DND-41 (cell line): ENCODE results near the gene PP2D1.

ENCODE experiments used
- EZH2 ChIP-seq: IDR thresholded peaks from 3 replicates; pipeline ENCODE4 v1.6.1; 2012; ENCODE audit warnings: borderline replicate concordance, low read depth, mild to moderate bottlenecking, moderate library complexity, low read length, inconsistent platforms; ENCODE audit not compliant: severe bottlenecking
- TF ChIP-seq, protein P1 (sequence below): IDR thresholded peaks from 2 replicates; pipeline ENCODE4 v1.5.1; 2012; ENCODE audit warnings: borderline replicate concordance, low read length, moderate library complexity, mild to moderate bottlenecking; ENCODE audit not compliant: poor library complexity, severe bottlenecking; ENCODE audit errors: extremely low read depth

DNA sequence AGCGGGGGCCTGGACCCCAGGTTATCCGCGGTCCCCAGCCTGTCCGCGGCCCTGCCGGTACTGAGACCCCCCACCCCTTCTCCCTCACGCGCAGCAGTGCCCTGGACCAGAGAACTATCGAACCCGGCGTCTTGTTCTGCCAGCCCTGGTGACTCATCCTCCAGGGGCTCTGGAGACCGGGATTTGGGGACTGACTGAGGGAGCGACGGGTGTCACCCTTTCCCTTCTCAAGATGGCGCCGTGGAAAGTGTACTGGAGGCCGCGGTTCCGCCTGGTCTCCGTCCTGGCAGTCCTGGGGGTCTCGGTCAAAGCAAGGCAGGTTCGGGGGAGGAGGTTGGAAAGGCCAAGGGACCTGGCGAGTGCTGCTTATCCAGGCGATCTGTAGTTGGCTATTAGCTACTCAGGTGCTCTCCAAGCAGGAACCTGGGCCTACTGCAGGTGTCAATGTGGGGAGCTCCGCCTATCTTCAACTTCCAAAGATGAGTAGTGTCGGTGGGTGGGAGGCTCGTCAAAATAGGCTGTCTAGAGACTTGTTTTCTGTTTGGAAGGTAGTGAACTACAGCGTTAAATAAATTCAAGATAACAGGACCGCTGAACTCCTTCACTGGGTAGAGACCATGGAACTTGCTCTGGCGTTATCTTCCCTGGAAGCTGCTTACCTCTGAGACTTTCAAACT lies 64.4 kb downstream of the PP2D1 start:
- TF ChIP-seq, protein P1, sequence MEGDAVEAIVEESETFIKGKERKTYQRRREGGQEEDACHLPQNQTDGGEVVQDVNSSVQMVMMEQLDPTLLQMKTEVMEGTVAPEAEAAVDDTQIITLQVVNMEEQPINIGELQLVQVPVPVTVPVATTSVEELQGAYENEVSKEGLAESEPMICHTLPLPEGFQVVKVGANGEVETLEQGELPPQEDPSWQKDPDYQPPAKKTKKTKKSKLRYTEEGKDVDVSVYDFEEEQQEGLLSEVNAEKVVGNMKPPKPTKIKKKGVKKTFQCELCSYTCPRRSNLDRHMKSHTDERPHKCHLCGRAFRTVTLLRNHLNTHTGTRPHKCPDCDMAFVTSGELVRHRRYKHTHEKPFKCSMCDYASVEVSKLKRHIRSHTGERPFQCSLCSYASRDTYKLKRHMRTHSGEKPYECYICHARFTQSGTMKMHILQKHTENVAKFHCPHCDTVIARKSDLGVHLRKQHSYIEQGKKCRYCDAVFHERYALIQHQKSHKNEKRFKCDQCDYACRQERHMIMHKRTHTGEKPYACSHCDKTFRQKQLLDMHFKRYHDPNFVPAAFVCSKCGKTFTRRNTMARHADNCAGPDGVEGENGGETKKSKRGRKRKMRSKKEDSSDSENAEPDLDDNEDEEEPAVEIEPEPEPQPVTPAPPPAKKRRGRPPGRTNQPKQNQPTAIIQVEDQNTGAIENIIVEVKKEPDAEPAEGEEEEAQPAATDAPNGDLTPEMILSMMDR, result no peak
- no peak for TF ChIP-seq EZH2
